GM23338 (cell line): ENCODE measurements around the gene HHAT. TPM values are rescaled to one million over a fixed set of nuclear protein-coding genes. Genes with fewer than 3 reads are reported as not detected.

Experiments used
- ATAC-seq: fragments of 200-7000 bp; cut with Tn5 transposase; 3 replicates; pipeline ENCODE4 v1.9.1; 2020
- DNase-seq: peaks from one replicate; pipeline ENCODE4 v3.0.0-alpha.2; 2015; ENCODE audit warnings: low spot score
- H2AFZ ChIP-seq: fragments of 200-600 bp; sonication (generic); 2 replicates; pipeline ENCODE4 v1.8.0; 2016; ENCODE audit warnings: antibody characterized with exemption, mild to moderate bottlenecking, moderate library complexity
- H3F3A ChIP-seq: fragments of 200-600 bp; sonication (generic); replicated peaks from 2 replicates; pipeline ENCODE4 v1.8.0; 2017; ENCODE audit warnings: antibody characterized with exemption, mixed run types, low read depth
- H3K27ac ChIP-seq: fragments of 200-600 bp; sonication (generic); 2 replicates; pipeline ENCODE4 v1.6.1; 2016; ENCODE audit warnings: low read depth
- H3K27me3 ChIP-seq: fragments of 200-600 bp; sonication (generic); 2 replicates; pipeline ENCODE4 v1.8.0; 2016; ENCODE audit warnings: mild to moderate bottlenecking, mixed run types, moderate library complexity; ENCODE audit not compliant: insufficient read depth
- H3K36me3 ChIP-seq: fragments of 200-600 bp; sonication (generic); 2 replicates; pipeline ENCODE4 v1.8.0; 2016; ENCODE audit warnings: mild to moderate bottlenecking; ENCODE audit not compliant: insufficient read depth
- H3K4me1 ChIP-seq: fragments of 200-600 bp; sonication (generic); 2 replicates; pipeline ENCODE4 v1.8.0; 2016; ENCODE audit warnings: mild to moderate bottlenecking, moderate library complexity; ENCODE audit not compliant: insufficient read depth
- H3K4me2 ChIP-seq: fragments of 200-600 bp; sonication (generic); 2 replicates; pipeline ENCODE4 v1.7.1; 2017; ENCODE audit warnings: mixed run types
- H3K4me3 ChIP-seq: fragments of 200-600 bp; sonication (generic); 2 replicates; pipeline ENCODE4 v1.6.1; 2016; ENCODE audit warnings: mixed run types
- H3K79me2 ChIP-seq: fragments of 200-600 bp; sonication (generic); replicated peaks from 2 replicates; pipeline ENCODE4 v1.8.0; 2017; ENCODE audit warnings: mild to moderate bottlenecking; ENCODE audit not compliant: insufficient read depth
- H3K9me2 ChIP-seq: fragments of 200-600 bp; sonication (generic); 2 replicates; pipeline ENCODE4 v1.8.0; 2017; ENCODE audit not compliant: insufficient read depth
- H4K20me1 ChIP-seq: fragments of 200-600 bp; sonication (generic); replicated peaks from 2 replicates; pipeline ENCODE4 v1.8.0; 2017; ENCODE audit warnings: mild to moderate bottlenecking; ENCODE audit not compliant: insufficient read depth
- H3K27ac Mint-ChIP-seq: 2 replicates; pipeline ENCODE4 v1.8.0; 2020; ENCODE audit warnings: inconsistent platforms, mild to moderate bottlenecking, moderate library complexity, mixed read lengths
- H3K27me3 Mint-ChIP-seq: 3 replicates; pipeline ENCODE4 v1.8.0; 2022; ENCODE audit warnings: low read depth, mild to moderate bottlenecking, moderate library complexity, mixed read lengths, inconsistent platforms; ENCODE audit not compliant: insufficient read depth, poor library complexity
- H3K36me3 Mint-ChIP-seq: 3 replicates; pipeline ENCODE4 v1.8.0; 2021; ENCODE audit warnings: low read depth, mild to moderate bottlenecking, inconsistent platforms, moderate library complexity, mixed read lengths
- H3K4me1 Mint-ChIP-seq: 3 replicates; pipeline ENCODE4 v1.8.0; 2020; ENCODE audit warnings: mild to moderate bottlenecking, inconsistent platforms, mixed read lengths
- H3K4me3 Mint-ChIP-seq: 3 replicates; pipeline ENCODE4 v1.8.0; 2021; ENCODE audit warnings: moderate library complexity, mild to moderate bottlenecking, inconsistent platforms, mixed read lengths
- H3K9me3 Mint-ChIP-seq: 3 replicates; pipeline ENCODE4 v1.8.0; 2020; ENCODE audit warnings: moderate library complexity, mild to moderate bottlenecking, inconsistent platforms, mixed read lengths
- CREB1 ChIP-seq: fragments of 250-450 bp; sonication (Bioruptor Pico); IDR thresholded peaks from 2 replicates; pipeline ENCODE4 v1.5.0; 2020; ENCODE audit warnings: low read depth, mild to moderate bottlenecking, moderate library complexity
- CTCF ChIP-seq, 2 experiments: fragments of 200-600 bp in 1 of 2; sonication (generic) in 1 of 2; conservative IDR thresholded peaks; 2 replicates each; pipeline versions ENCODE4 v1.5.1 to v1.6.1; 2016 to 2017; ENCODE audit warnings: antibody characterized with exemption in 2 of 2, low read depth in 2 of 2, mild to moderate bottlenecking in 2 of 2, moderate library complexity in 1 of 2
- EZH2 ChIP-seq: fragments of 200-600 bp; sonication (generic); IDR thresholded peaks from one replicate; pipeline ENCODE4 v1.8.0; 2017; ENCODE audit warnings: antibody characterized with exemption, mild to moderate bottlenecking, low read depth; ENCODE audit not compliant: unreplicated experiment
- EZH2phosphoT487 ChIP-seq: fragments of 200-600 bp; sonication (generic); IDR thresholded peaks from one replicate; pipeline ENCODE4 v1.8.1; 2018; ENCODE audit warnings: antibody characterized with exemption; ENCODE audit not compliant: unreplicated experiment
- JUNB ChIP-seq: IDR thresholded peaks from one replicate; pipeline ENCODE4 v1.6.1; 2016; ENCODE audit warnings: antibody characterized with exemption; ENCODE audit not compliant: unreplicated experiment
- NANOG ChIP-seq: IDR thresholded peaks from 2 replicates; pipeline ENCODE4 v1.6.1; 2016; ENCODE audit warnings: antibody characterized with exemption, borderline replicate concordance
- POLR2AphosphoS5 ChIP-seq: IDR thresholded peaks from 2 replicates; pipeline ENCODE4 v1.6.1; 2016; ENCODE audit warnings: antibody characterized with exemption, low read depth
- REST ChIP-seq: IDR thresholded peaks from one replicate; pipeline ENCODE4 v1.6.1; 2018; ENCODE audit warnings: antibody characterized with exemption; ENCODE audit not compliant: unreplicated experiment
- STAT1 ChIP-seq: IDR thresholded peaks from one replicate; pipeline ENCODE4 v1.6.1; 2016; ENCODE audit warnings: antibody characterized with exemption; ENCODE audit not compliant: unreplicated experiment
- ZNF114 ChIP-seq: fragments of 250-450 bp; sonication (Bioruptor Pico); IDR thresholded peaks from 2 replicates; pipeline ENCODE4 v1.5.0; 2020; ENCODE audit warnings: mild to moderate bottlenecking, moderate library complexity
- ZNF331 ChIP-seq: fragments of 250-450 bp; sonication (Bioruptor Pico); IDR thresholded peaks from 2 replicates; pipeline ENCODE4 v1.5.0; 2020; ENCODE audit warnings: low read depth, mild to moderate bottlenecking, moderate library complexity
- ZNF462 ChIP-seq: fragments of 250-450 bp; sonication (Bioruptor Pico); IDR thresholded peaks from 2 replicates; pipeline ENCODE4 v1.5.0; 2020; ENCODE audit warnings: mild to moderate bottlenecking, moderate library complexity
- polyA plus RNA-seq: library from polyadenylated mRNA; unstranded; fragments of >200 nt; fragmentation: Nextera tagmentation; extraction: Ambion mirVana; gene quantifications from 2 replicates; pipeline ENCODE4 v1.2.1, GENCODE V29; 2016
- total RNA-seq: library from RNA; depleted of rRNA; stranded (reverse); fragments of >200 nt; shearing (Covaris generic); gene quantifications from 2 replicates; pipeline ENCODE4 v1.2.3, GENCODE V29; 2014
- TF ChIP-seq, protein P1 (sequence below): IDR thresholded peaks from 2 replicates; pipeline ENCODE4 v1.6.1; 2016; ENCODE audit warnings: antibody characterized with exemption

HHAT gene
- total and polyA plus RNA-seq, 2 experiments from 2014 or later: 0.11 to 0.66 TPM

GRCh38 chr1:210532223-210532598 lies 203.5 kb downstream of the HHAT start:
- H3K27me3 ChIP-seq: no peaks in the 10 kb centered on the region
- no peaks in the 10 kb centered on the region for H3K79me2 ChIP-seq
- no peaks in the 10 kb centered on the region for H3K36me3 ChIP-seq
- H4K20me1 ChIP-seq: no peaks in the 10 kb centered on the region
- no peak overlapping the region for H3K4me3 Mint-ChIP-seq
- no peak for TF ChIP-seq ZNF114 (CRISPR knock-in tag)
- TF ChIP-seq ZNF462: no peak
- no peak for TF ChIP-seq JUNB
- TF ChIP-seq, protein P1, sequence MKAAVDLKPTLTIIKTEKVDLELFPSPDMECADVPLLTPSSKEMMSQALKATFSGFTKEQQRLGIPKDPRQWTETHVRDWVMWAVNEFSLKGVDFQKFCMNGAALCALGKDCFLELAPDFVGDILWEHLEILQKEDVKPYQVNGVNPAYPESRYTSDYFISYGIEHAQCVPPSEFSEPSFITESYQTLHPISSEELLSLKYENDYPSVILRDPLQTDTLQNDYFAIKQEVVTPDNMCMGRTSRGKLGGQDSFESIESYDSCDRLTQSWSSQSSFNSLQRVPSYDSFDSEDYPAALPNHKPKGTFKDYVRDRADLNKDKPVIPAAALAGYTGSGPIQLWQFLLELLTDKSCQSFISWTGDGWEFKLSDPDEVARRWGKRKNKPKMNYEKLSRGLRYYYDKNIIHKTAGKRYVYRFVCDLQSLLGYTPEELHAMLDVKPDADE: no peak
- TF ChIP-seq EZH2: no peak
- TF ChIP-seq POLR2AphosphoS5: no peak
- TF ChIP-seq REST: no peak
- no peak for TF ChIP-seq CREB1 (CRISPR knock-in tag)
- no peak for TF ChIP-seq NANOG
- no peak for TF ChIP-seq STAT1
- no peak for TF ChIP-seq CTCF (conservative IDR thresholded peaks at IDR 0.05; ENCODE audit: low read depth in 2 of 2)
- TF ChIP-seq ZNF331 (CRISPR knock-in tag): no peak
- TF ChIP-seq EZH2phosphoT487: no peak
- peaks cover 2% of the 10 kb centered on the region for H3K27me3 Mint-ChIP-seq
- ATAC-seq (no peak), DNase-seq (no peak)
- H3K9me2 ChIP-seq: no peaks in the 10 kb centered on the region
- H3K36me3 Mint-ChIP-seq: no peaks in the 10 kb centered on the region
- H3K27ac Mint-ChIP-seq: no peak overlapping the region
- no peak overlapping the region for H3K4me3 ChIP-seq
- H3F3A ChIP-seq: no peaks in the 10 kb centered on the region
- no peak overlapping the region for H3K27ac ChIP-seq
- no peaks in the 10 kb centered on the region for H3K9me3 Mint-ChIP-seq
- H3K4me1 Mint-ChIP-seq: peaks cover 34% of the 10 kb centered on the region
- H2AFZ ChIP-seq: no peak overlapping the region
- H3K4me2 ChIP-seq: no peak overlapping the region
- H3K4me1 ChIP-seq: peaks cover 37% of the 10 kb centered on the region
